Ascending aorta (tissue), 2 donors: ENCODE measurements around the gene KCNG1. TPM values are rescaled to one million over a fixed set of nuclear protein-coding genes. Genes with fewer than 3 reads are reported as not detected.

Source experiments
- DNase-seq, 2 donors: peaks; one replicate each; pipeline ENCODE4 v3.0.0-alpha.2; 2019; ENCODE audit warnings: low spot score in 2 of 2
- H3K27ac ChIP-seq, 2 donors: fragments of 200-600 bp; sonication (generic); one replicate each; pipeline ENCODE4 v1.5.1; 2016 to 2017; ENCODE audit warnings: mild to moderate bottlenecking in 1 of 2
- H3K27me3 ChIP-seq: fragments of 200-600 bp; sonication (generic); one replicate; pipeline ENCODE4 v1.5.1; 2017
- H3K36me3 ChIP-seq, 2 donors: fragments of 200-600 bp; sonication (generic); one replicate each; pipeline ENCODE4 v1.5.1; 2016
- H3K4me1 ChIP-seq, 2 donors: fragments of 200-600 bp; sonication (generic); one replicate each; pipeline ENCODE4 v1.5.1; 2016 to 2017; ENCODE audit warnings: mild to moderate bottlenecking in 1 of 2
- H3K4me3 ChIP-seq, 2 donors: fragments of 200-600 bp; sonication (generic); one replicate each; pipeline ENCODE4 v1.5.1; 2016 to 2017; ENCODE audit warnings: mild to moderate bottlenecking in 1 of 2
- H3K9me3 ChIP-seq, 2 donors: fragments of 200-600 bp; sonication (generic); one replicate each; pipeline ENCODE4 v1.5.1; 2016
- intact Hi-C: fragments of 100-400 bp; cut with DNase I; formaldehyde crosslinking; loops from one replicate; pipeline ENCODE4 v1.15.1; 2023
- total RNA-seq: library from RNA; depleted of rRNA; stranded (reverse); fragments of >200 nt; gene quantifications from one replicate; pipeline ENCODE4 v1.1.0, GENCODE V29; 2016
- TF ChIP-seq, protein P1 (sequence below), 3 experiments: fragments of 200-600 bp in 2 of 3; fragments of 450-650 bp in 1 of 3; sonication (generic) in 2 of 3; IDR thresholded peaks; one replicate each; pipeline ENCODE4 v1.5.1; 2016 to 2019; ENCODE audit warnings: antibody characterized with exemption in 3 of 3, mild to moderate bottlenecking in 1 of 3, moderate library complexity in 1 of 3

KCNG1 gene
- total RNA-seq, 1 donor from 2014 or later, result 6.6 TPM

DNA sequence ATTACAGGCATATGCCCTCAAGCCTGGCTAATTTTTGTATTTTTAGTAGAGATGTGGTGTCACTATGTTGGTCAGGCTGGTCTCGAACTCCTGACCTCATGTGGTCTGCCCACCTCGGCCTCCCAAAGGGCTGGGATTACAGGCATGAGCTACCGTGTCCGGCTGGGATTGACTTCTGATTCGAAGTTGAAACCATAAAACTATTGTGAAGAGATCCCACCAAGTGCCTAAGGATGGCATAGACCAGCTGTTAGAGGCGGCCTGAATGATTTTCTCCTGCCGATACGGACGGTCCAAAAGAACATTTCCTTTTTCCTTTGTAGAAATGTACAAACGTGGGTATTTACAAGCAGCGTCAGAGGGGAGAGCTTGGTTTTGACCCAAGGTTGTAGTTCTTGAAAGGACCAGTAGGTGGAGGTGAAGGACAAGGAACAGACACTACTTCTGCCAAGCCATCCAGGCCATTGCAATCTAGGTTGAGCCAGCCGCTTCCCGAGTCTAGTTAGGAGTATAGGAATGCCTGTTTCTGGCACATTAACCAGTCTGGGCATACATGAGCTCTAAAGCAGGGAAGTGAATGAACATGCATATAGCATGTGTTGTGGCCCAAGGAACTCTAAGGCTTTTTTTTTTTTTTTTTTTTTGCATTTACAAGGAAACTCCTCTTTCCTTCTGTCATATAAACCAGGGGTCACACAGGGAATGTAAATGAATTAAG, 35.3 kb downstream of the KCNG1 start:
- intact Hi-C loops, result loop anchor here (2.0 to 5.0 kb wide), 3 partner anchors 319 to 1095 kb away; no protein-coding TSS in a partner anchor
- peak in 1 of 2 donors; percentile 87 for DNase-seq
- no peak overlapping the region for H3K27ac ChIP-seq
- no peaks in the 10 kb centered on the region for H3K27me3 ChIP-seq
- no peaks in the 10 kb centered on the region for H3K36me3 ChIP-seq
- no peak overlapping the region for H3K4me3 ChIP-seq
- H3K4me1 ChIP-seq, result no peaks in the 10 kb centered on the region
- TF ChIP-seq, protein P1, sequence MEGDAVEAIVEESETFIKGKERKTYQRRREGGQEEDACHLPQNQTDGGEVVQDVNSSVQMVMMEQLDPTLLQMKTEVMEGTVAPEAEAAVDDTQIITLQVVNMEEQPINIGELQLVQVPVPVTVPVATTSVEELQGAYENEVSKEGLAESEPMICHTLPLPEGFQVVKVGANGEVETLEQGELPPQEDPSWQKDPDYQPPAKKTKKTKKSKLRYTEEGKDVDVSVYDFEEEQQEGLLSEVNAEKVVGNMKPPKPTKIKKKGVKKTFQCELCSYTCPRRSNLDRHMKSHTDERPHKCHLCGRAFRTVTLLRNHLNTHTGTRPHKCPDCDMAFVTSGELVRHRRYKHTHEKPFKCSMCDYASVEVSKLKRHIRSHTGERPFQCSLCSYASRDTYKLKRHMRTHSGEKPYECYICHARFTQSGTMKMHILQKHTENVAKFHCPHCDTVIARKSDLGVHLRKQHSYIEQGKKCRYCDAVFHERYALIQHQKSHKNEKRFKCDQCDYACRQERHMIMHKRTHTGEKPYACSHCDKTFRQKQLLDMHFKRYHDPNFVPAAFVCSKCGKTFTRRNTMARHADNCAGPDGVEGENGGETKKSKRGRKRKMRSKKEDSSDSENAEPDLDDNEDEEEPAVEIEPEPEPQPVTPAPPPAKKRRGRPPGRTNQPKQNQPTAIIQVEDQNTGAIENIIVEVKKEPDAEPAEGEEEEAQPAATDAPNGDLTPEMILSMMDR (IDR thresholded peaks at IDR 0.05), result peak; percentile 81 to 93 (median 87)
- H3K9me3 ChIP-seq, result no peaks in the 10 kb centered on the region

DNA sequence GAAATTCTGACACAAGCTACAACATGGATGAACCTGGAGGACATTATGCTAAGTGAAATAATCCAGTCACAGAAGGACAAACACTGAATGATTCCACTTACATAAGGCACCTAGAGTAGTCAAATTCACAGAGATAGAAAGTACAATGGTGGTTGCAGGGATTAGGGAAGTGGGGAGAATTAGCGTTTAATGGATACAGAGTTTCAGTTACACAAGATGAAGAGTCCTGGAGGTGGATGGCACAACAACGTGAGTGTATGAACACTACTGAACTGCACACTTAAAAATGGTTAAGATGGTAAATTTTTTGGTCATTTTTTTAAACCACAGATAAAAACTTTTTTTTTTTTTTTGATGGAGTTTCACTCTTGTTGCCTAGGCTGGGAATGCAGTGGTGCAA, 39.6 kb downstream of the KCNG1 start:
- TF ChIP-seq, protein P1 (IDR thresholded peaks at IDR 0.05), result no peak
- Histone ChIP-seq H3K27me3 (no peaks in the 10 kb centered on the region), H3K9me3 (no peaks in the 10 kb centered on the region), H3K27ac (no peak overlapping the region), H3K4me3 (no peak overlapping the region), H3K4me1 (no peaks in the 10 kb centered on the region), H3K36me3 (no peaks in the 10 kb centered on the region)
- intact Hi-C loops, result no loop called here
- DNase-seq, result no peak

DNA sequence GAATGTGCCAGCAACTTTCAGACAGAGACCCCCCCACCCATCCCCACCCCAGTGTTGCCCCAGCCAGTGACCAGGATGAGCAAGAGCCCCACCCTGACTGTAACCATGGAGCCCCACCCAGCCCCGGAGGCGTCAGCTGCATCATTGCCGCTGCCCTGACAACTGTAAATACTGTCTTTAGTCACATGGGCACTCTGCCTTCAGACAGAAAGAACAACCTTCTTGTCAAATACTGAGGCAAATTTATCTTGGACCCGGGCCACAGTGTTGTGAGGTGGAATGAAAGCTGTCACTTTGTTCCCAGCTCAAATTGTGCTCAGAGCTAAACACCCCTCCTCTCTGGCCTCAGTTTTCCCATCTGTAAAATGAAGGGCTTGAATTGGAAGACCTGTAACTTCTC, 40.5 kb downstream of the KCNG1 start:
- Histone ChIP-seq H3K27ac (no peak overlapping the region), H3K9me3 (no peaks in the 10 kb centered on the region), H3K4me3 (no peak overlapping the region), H3K36me3 (no peaks in the 10 kb centered on the region), H3K4me1 (no peaks in the 10 kb centered on the region), H3K27me3 (no peaks in the 10 kb centered on the region)
- no peak for DNase-seq
- intact Hi-C loops, result no loop called here
- TF ChIP-seq, protein P1 (IDR thresholded peaks at IDR 0.05), result no peak

GRCh38 chr20:50981714-50982048, 41.2 kb downstream of the KCNG1 start:
- H3K4me1 ChIP-seq, result no peaks in the 10 kb centered on the region
- no peaks in the 10 kb centered on the region for H3K36me3 ChIP-seq
- no peak overlapping the region for H3K27ac ChIP-seq
- TF ChIP-seq, protein P1 (IDR thresholded peaks at IDR 0.05), result no peak
- DNase-seq, result no peak
- H3K4me3 ChIP-seq, result no peak overlapping the region
- intact Hi-C loops, result no loop called here
- H3K9me3 ChIP-seq, result no peaks in the 10 kb centered on the region
- no peaks in the 10 kb centered on the region for H3K27me3 ChIP-seq

GRCh38 chr20:50980851-50981713, 41.8 kb downstream of the KCNG1 start:
- Histone ChIP-seq H3K36me3 (no peaks in the 10 kb centered on the region), H3K4me1 (no peaks in the 10 kb centered on the region), H3K9me3 (no peaks in the 10 kb centered on the region), H3K27ac (no peak overlapping the region), H3K4me3 (no peak overlapping the region), H3K27me3 (no peaks in the 10 kb centered on the region)
- intact Hi-C loops, result no loop called here
- TF ChIP-seq, protein P1 (IDR thresholded peaks at IDR 0.05), result peak; percentile 52 to 69 (median 54)
- DNase-seq, result no peak
